ENCODE data around the gene RAB36.

RAB36 gene

GRCh38 chr22:23206915-23207314 lies 61.6 kb downstream of the RAB36 start:
- DNase-seq (ENCODE audit: low spot score), result no peak

- no peak for DNase-seq (ENCODE audit: low spot score)
Measured at GRCh38 chr22:23207729-23208393, 62.6 kb downstream of the RAB36 start.

GRCh38 chr22:23210428-23211170 lies 65.3 kb downstream of the RAB36 start:
- DNase-seq (ENCODE audit: low spot score), result no peak

GRCh38 chr22:23211622-23212021 lies 66.3 kb downstream of the RAB36 start:
- DNase-seq (ENCODE audit: low spot score), result no peak

- DNase-seq (ENCODE audit: low spot score), result no peak
Measured at GRCh38 chr22:23212061-23213021, 67.1 kb downstream of the RAB36 start.

- no peak for DNase-seq (ENCODE audit: low spot score)
Measured at GRCh38 chr22:23213022-23213555, 67.8 kb downstream of the RAB36 start.

- DNase-seq (ENCODE audit: low spot score), result no peak
Measured at GRCh38 chr22:23213581-23214334, 68.5 kb downstream of the RAB36 start.

Data from hematopoietic multipotent progenitor cell treated with erythropoietin and hydrocortisone succinate and interleukin-3 and kit ligand, for 17 days (in vitro differentiated cells).